K562 treated with DMSO at 1 percent for 4 hours (cell line): ENCODE measurements around the gene PCNX4. TPM values are rescaled to one million over a fixed set of nuclear protein-coding genes. Genes with fewer than 3 reads are reported as not detected.

Experiments
- total RNA-seq: library from RNA; unstranded; fragments of 300-600 nt; gene quantifications from 2 replicates; pipeline ENCODE4 v1.2.3, GENCODE V29; 2022; ENCODE audit not compliant: insufficient read depth

The PCNX4 gene
- total RNA-seq = 10.0 and 32.1 TPM in 2 replicates

DNA sequence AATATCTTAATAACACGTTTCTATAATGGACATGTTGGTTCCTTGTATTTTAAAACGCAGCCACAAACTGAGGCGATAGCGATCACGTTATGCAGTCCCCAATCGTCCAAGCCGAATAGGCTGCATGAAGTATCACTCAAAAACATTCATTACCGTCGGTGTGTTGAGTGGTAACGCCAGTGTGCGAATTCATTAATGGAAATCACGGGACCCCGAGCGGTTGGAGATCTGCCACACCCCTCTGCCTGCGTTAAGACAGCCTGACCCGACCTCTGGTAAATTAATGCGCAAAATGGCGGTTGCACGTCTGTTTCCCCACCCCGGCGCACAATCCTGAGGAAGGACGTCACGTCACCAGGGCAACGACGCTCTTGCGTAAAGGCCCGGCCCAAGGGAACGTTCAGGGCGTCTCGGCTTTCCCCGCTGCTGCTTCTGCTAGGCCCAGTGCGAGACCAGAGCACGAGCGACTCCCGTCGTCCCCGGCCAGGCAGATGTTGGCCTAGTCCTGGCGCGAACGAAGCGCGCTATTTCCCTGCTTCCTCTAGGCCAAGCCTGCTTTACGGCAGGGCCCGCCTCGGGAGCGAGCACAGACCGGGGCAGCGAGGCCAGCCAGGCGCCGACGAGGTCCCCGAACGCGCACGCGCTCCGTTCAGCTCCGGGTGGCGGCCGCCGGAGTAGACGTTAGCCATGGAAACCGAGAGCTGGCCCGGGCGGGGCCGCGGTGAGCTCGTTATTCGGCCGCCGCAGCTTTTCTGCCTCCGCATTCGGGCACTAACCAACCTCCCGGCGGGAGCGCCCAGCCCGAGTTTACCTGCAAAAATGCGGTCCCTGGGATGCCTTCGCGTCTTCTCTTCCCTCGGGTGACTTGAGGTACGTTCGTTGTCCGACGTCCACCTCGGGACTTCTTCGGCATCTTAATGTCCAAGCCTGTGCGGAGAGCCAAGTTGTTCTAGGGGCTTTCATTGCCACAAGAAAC, at the start of gene PCNX4:
TSS of gene PCNX4 (plus strand) at position 374 of the 976 bp plus-strand sequence. CDS start 15,716 bp downstream, outside the sequence.

GRCh38 chr14:60164712-60165546, 73.2 kb downstream of the PCNX4 start, which contains the start of gene DHRS7:
Gene DHRS7 (minus strand): TSS chr14:60165398. CDS start chr14:60165309, 89 bp downstream.

Other genes starting within 250 kb of the PCNX4 start
- not detected in 2 replicates for gene RTN1, start 221.1 kb upstream of the PCNX4 start, total RNA-seq
- gene LRRC9, start 171.8 kb upstream of the PCNX4 start, total RNA-seq = not detected in 2 replicates
- gene DHRS7, start 73.5 kb downstream of the PCNX4 start, total RNA-seq = 16.6 and 18.0 TPM in 2 replicates
- gene PPM1A, start 157.3 kb downstream of the PCNX4 start, total RNA-seq = 9.5 and 14.2 TPM in 2 replicates